Measurements from ENCODE around the gene RDH12.

GRCh38 chr14:67733616-67734015 lies 31.9 kb downstream of the RDH12 start:
- TF ChIP-seq CTCF (IDR thresholded peaks at IDR 0.05) (no peak), POLR2A (IDR thresholded peaks at IDR 0.05) (no peak), POLR2AphosphoS5 (IDR thresholded peaks at IDR 0.05) (no peak)

All from breast epithelium (tissue), 3 donors.